H1 (cell line): ENCODE data around the gene CYLD. TPM values are rescaled to one million over a fixed set of nuclear protein-coding genes. Genes with fewer than 3 reads are reported as not detected.

Source experiments
- CTCF ChIA-PET: fragments of 300-600 bp; sonication (Branson Sonifier 250); formaldehyde crosslinking; loops from one replicate; lab custom pipeline; 2021; ENCODE audit not compliant: partially characterized antibody; lab: Charles Lee
- POLR2A ChIA-PET: fragments of 300-600 bp; sonication (Branson Sonifier 250); formaldehyde crosslinking; loops from one replicate; lab custom pipeline; 2021; ENCODE audit warnings: inconsistent platforms; ENCODE audit not compliant: partially characterized antibody; lab: Charles Lee
- DNase-seq, 2 experiments: peaks; one replicate each; pipeline versions ENCODE4 v3.0.0 to v3.0.0-alpha.2; 2010 to 2022; ENCODE audit warnings: low spot score in 2 of 2, low read depth in 1 of 2, mixed read lengths in 1 of 2
- FAIRE-seq: peaks from 2 replicates; lab custom pipeline; 2011; peaks lifted over from hg19 to GRCh38; lab: Jason Lieb, UNC
- H2AFZ ChIP-seq: 2 replicates; pipeline ENCODE4 v1.8.1; 2012; ENCODE audit warnings: low read length, inconsistent platforms
- H2AK5ac ChIP-seq: 2 replicates; pipeline ENCODE4 v1.6.1; 2013; ENCODE audit warnings: low read depth, low read length
- H2BK120ac ChIP-seq: replicated peaks from 2 replicates; pipeline ENCODE3; 2013; ENCODE audit warnings: low read depth, low read length, inconsistent platforms
- H2BK12ac ChIP-seq: 2 replicates; pipeline ENCODE4 v1.6.1; 2013; ENCODE audit warnings: low read depth, low read length
- H2BK15ac ChIP-seq: 2 replicates; pipeline ENCODE4 v1.6.1; 2013; ENCODE audit warnings: low read length
- H2BK20ac ChIP-seq: 2 replicates; pipeline ENCODE4 v1.6.1; 2013; ENCODE audit warnings: low read length
- H2BK5ac ChIP-seq: 2 replicates; pipeline ENCODE4 v1.6.1; 2013; ENCODE audit warnings: low read depth, low read length
- H3K14ac ChIP-seq: 2 replicates; pipeline ENCODE4 v1.6.1; 2013; ENCODE audit warnings: inconsistent platforms; ENCODE audit not compliant: insufficient read length
- H3K18ac ChIP-seq: 2 replicates; pipeline ENCODE4 v1.6.1; 2013; ENCODE audit warnings: low read length; ENCODE audit errors: extremely low read depth
- H3K23ac ChIP-seq: 2 replicates; pipeline ENCODE4 v1.6.1; 2013; ENCODE audit warnings: inconsistent platforms; ENCODE audit not compliant: insufficient read length
- H3K23me2 ChIP-seq: 2 replicates; pipeline ENCODE4 v1.6.1; 2013; ENCODE audit warnings: low read depth, low read length
- H3K27ac ChIP-seq: 2 replicates; pipeline ENCODE4 v1.6.1; 2011; ENCODE audit warnings: low read depth, low read length, inconsistent platforms
- H3K27me3 ChIP-seq, 4 experiments: replicated peaks in 1 of 4; 1 replicate in 1 of 4; 2 replicates in 3 of 4; pipeline versions ENCODE4 v1.6.1 to v1.8.1; 2011 to 2013; ENCODE audit warnings: low read length in 3 of 4, mild to moderate bottlenecking in 3 of 4, inconsistent platforms in 2 of 4, mixed read lengths in 2 of 4, moderate library complexity in 1 of 4; ENCODE audit not compliant: control insufficient read depth in 3 of 4, insufficient read depth in 3 of 4; ENCODE audit errors: extremely low read depth in 1 of 4
- H3K36me3 ChIP-seq, 4 experiments: 2 replicates each; pipeline versions ENCODE4 v1.6.1 to v1.8.1; 2011 to 2013; ENCODE audit warnings: mild to moderate bottlenecking in 4 of 4, low read length in 3 of 4, moderate library complexity in 2 of 4, control low read depth in 1 of 4, inconsistent platforms in 1 of 4; ENCODE audit not compliant: insufficient read depth in 4 of 4, control insufficient read depth in 2 of 4
- H3K4ac ChIP-seq: replicated peaks from 2 replicates; pipeline ENCODE3; 2013; ENCODE audit warnings: low read length, low read depth, mixed read lengths, inconsistent platforms; ENCODE audit not compliant: insufficient read length
- H3K4me1 ChIP-seq, 4 experiments: replicated peaks in 1 of 4; 1 replicate in 1 of 4; 2 replicates in 3 of 4; pipeline versions ENCODE4 v1.6.1 to v1.8.1; 2011 to 2013; ENCODE audit warnings: low read length in 3 of 4, inconsistent platforms in 2 of 4, mixed read lengths in 1 of 4; ENCODE audit not compliant: insufficient read depth in 4 of 4, control insufficient read depth in 3 of 4
- H3K4me2 ChIP-seq, 2 experiments: 2 replicates each; pipeline versions ENCODE4 v1.6.1 to v1.8.1; 2011 to 2013; ENCODE audit warnings: low read depth in 2 of 2, low read length in 2 of 2, control low read depth in 1 of 2, inconsistent platforms in 1 of 2, mild to moderate bottlenecking in 1 of 2; ENCODE audit not compliant: insufficient read depth in 1 of 2
- H3K4me3 ChIP-seq, 4 experiments: fragments of 200-600, 300-600 bp in 1 of 4; sonication (generic), shearing (Covaris generic), sonication (Bioruptor Twin) in 1 of 4; 2 replicates each; pipeline versions ENCODE4 v1.5.1 to v1.8.1; 2011 to 2016; ENCODE audit warnings: low read length in 4 of 4, low read depth in 3 of 4, control low read depth in 2 of 4, inconsistent platforms in 2 of 4, mild to moderate bottlenecking in 2 of 4, mixed read lengths in 1 of 4, moderate library complexity in 1 of 4; ENCODE audit not compliant: insufficient read depth in 2 of 4; ENCODE audit errors: extremely low read depth in 1 of 4
- H3K56ac ChIP-seq: replicated peaks from 2 replicates; pipeline ENCODE3; 2013; ENCODE audit warnings: low read depth, mild to moderate bottlenecking, mixed read lengths, low read length, inconsistent platforms; ENCODE audit not compliant: insufficient read length
- H3K79me1 ChIP-seq: 2 replicates; pipeline ENCODE4 v1.6.1; 2013; ENCODE audit warnings: low read depth, low read length, control low read depth
- H3K79me2 ChIP-seq, 2 experiments: 2 replicates each; pipeline versions ENCODE4 v1.6.1 to v1.8.1; 2012 to 2013; ENCODE audit warnings: low read length in 2 of 2, mild to moderate bottlenecking in 2 of 2, inconsistent platforms in 1 of 2; ENCODE audit not compliant: insufficient read depth in 2 of 2, control insufficient read depth in 1 of 2
- H3K9ac ChIP-seq, 4 experiments: replicated peaks in 1 of 4; 1 replicate in 1 of 4; 2 replicates in 3 of 4; pipeline versions ENCODE4 v1.6.1 to v1.8.1; 2011 to 2013; ENCODE audit warnings: low read depth in 3 of 4, low read length in 3 of 4, control low read depth in 2 of 4, mild to moderate bottlenecking in 2 of 4, moderate library complexity in 2 of 4, inconsistent platforms in 1 of 4; ENCODE audit errors: extremely low read depth in 1 of 4
- H3K9me3 ChIP-seq, 2 experiments: 2 replicates each; pipeline versions ENCODE4 v1.6.1 to v1.8.1; 2012 to 2013; ENCODE audit warnings: mild to moderate bottlenecking in 2 of 2, moderate library complexity in 2 of 2, control low read depth in 1 of 2, inconsistent platforms in 1 of 2, low read depth in 1 of 2, low read length in 1 of 2, mixed read lengths in 1 of 2; ENCODE audit not compliant: insufficient read depth in 2 of 2
- H4K20me1 ChIP-seq, 2 experiments: replicated peaks in 1 of 2; 2 replicates each; pipeline versions ENCODE3 to v1.8.1; 2011 to 2013; ENCODE audit warnings: inconsistent platforms in 2 of 2, low read length in 2 of 2, mild to moderate bottlenecking in 1 of 2; ENCODE audit not compliant: insufficient read depth in 2 of 2, control insufficient read depth in 1 of 2
- H4K5ac ChIP-seq: 2 replicates; pipeline ENCODE4 v1.6.1; 2013; ENCODE audit warnings: low read length, low read depth, mixed read lengths, inconsistent platforms; ENCODE audit not compliant: insufficient read length
- H4K8ac ChIP-seq: 2 replicates; pipeline ENCODE4 v1.8.0; 2013; ENCODE audit warnings: mild to moderate bottlenecking, moderate library complexity, low read length, inconsistent platforms; ENCODE audit not compliant: insufficient read depth; ENCODE audit errors: extremely low read depth
- H4K91ac ChIP-seq: replicated peaks from 2 replicates; pipeline ENCODE3; 2013; ENCODE audit warnings: low read length, mixed read lengths, inconsistent platforms; ENCODE audit not compliant: insufficient read length
- ASH2L ChIP-seq: fragments of 200-600, 300-600 bp; sonication (generic); IDR thresholded peaks from one replicate; pipeline ENCODE4 v1.7.1; 2017; ENCODE audit warnings: low read length
- BCL11A ChIP-seq, 2 experiments: IDR thresholded peaks; one replicate each; pipeline ENCODE4 v1.6.1; 2011; ENCODE audit warnings: low read depth in 2 of 2, low read length in 2 of 2, mild to moderate bottlenecking in 2 of 2
- CHD2 ChIP-seq: IDR thresholded peaks from 2 replicates; pipeline ENCODE4 v1.6.1; 2012; ENCODE audit warnings: low read length, improper control_type of control experiment
- JUN ChIP-seq: IDR thresholded peaks from 2 replicates; pipeline ENCODE4 v1.6.1; 2011; ENCODE audit warnings: low read depth, mild to moderate bottlenecking, improper control_type of control experiment, low read length
- KDM5A ChIP-seq: fragments of 200-600 bp; IDR thresholded peaks from 2 replicates; pipeline ENCODE4 v1.7.1; 2012; ENCODE audit warnings: mild to moderate bottlenecking, low read length, inconsistent platforms, mixed read lengths
- NANOG ChIP-seq: IDR thresholded peaks from 2 replicates; pipeline ENCODE4 v1.6.1; 2011; ENCODE audit warnings: low read length, low read depth, mild to moderate bottlenecking, inconsistent platforms; ENCODE audit not compliant: insufficient read depth, poor library complexity, severe bottlenecking
- RAD21 ChIP-seq, 2 experiments: IDR thresholded peaks in 1 of 2; conservative IDR thresholded peaks in 1 of 2; 2 replicates each; pipeline ENCODE4 v1.6.1; 2011; ENCODE audit warnings: low read depth in 2 of 2, low read length in 2 of 2, improper control_type of control experiment in 1 of 2, inconsistent platforms in 1 of 2, mild to moderate bottlenecking in 1 of 2, moderate library complexity in 1 of 2
- WGBS, 2 experiments: shearing (Covaris generic) in 1 of 2; methylation state at CpG; one replicate each; pipeline versions ENCODE4 v1.1.6 to v1.1.7; 2013 to 2015; ENCODE audit warnings: low lambda C conversion rate in 2 of 2, mixed read lengths in 2 of 2, inconsistent platforms in 1 of 2, low coverage in 1 of 2, missing lambda C conversion rate in 1 of 2; ENCODE audit not compliant: insufficient replicate concordance in 2 of 2, insufficient coverage in 1 of 2, insufficient read length in 1 of 2; ENCODE audit errors: extremely low coverage in 1 of 2, missing lambda C conversion rate in 1 of 2; 5-methylcytosine and 5-hydroxymethylcytosine counted together
- polyA plus RNA-seq, 7 experiments: library from polyadenylated mRNA; depleted of rRNA in 3 of 7; stranded (reverse) in 5 of 7; unstranded in 2 of 7; fragments of >200 nt in 5 of 7; fragments of 200-250 nt in 2 of 7; gene quantifications; 1 replicate in 5 of 7; 2 replicates in 1 of 7; 4 replicates in 1 of 7; pipeline versions ENCODE4 v1.2.1 to v1.2.3, GENCODE V29; 2011 to 2013; ENCODE audit warnings: missing spikeins in 2 of 7, mixed read lengths in 2 of 7
- total RNA-seq: library from RNA; stranded (reverse); fragmentation: NEBNext Ultra II Directional; extraction: Animal tissue kit (Norgen Biotek cat#: 25700); gene quantifications from 2 replicates; pipeline ENCODE4 v1.2.1, GENCODE V29; 2021
- TF ChIP-seq, protein P1 (sequence below): IDR thresholded peaks from 2 replicates; pipeline ENCODE4 v1.6.1; 2011; ENCODE audit warnings: low read length, improper control_type of control experiment
- TF ChIP-seq, protein P2 (sequence below): IDR thresholded peaks from 2 replicates; pipeline ENCODE4 v1.6.1; 2011; ENCODE audit warnings: low read depth, mild to moderate bottlenecking, low read length; ENCODE audit not compliant: insufficient read depth

CYLD gene
- total and polyA plus RNA-seq, 2 of the 8 experiments (the other 6 are each of a cell fraction or from before 2014, with no cell fraction given), result 3.7 to 18.8 TPM

DNA sequence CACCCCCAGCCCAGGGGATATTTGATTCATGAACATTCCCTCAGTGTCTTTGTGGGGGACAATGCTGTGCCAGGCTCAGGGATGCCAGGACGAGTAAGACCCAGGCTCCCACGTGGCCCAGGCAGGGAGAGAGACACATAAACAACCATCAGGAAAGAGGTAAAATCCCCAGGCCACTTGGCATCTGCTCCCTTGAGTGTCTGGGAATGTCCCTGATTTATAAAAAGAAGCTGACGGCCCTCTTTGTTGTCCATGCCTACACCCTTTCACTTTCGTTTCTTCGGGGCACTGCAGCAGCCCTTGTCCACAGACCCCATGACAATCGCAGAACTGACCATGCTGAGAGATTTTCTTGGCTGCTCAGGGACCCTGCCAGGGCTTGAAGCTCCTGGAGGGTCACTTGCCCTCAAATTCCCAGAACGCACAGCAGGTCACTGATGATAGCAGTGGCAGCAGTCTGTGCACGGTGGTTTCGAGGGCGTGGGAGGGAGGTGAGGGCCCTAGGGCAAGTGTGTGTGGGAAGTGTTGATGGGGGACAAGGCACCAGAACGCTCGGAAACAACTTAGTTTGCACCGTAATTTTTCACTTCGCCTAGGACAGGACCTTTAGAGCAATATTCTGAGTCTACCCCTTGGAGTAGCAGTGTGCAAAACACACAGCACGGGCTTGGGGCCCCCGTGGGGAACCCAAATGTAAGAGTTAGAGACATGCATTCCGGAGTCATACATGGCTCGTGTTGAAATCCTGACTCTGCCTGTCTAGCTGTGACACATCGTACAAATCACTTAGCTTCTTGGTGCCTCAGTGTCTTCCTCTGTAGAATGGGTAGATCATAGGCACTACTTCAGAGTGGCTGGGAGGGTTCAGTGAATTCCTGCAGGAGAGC lies 43.8 kb upstream of the CYLD start:
- peaks cover 0 to 5% (median 1%) of the 10 kb centered on the region in 4 experiments; a peak in 3 of 7 replicates for H3K4me1 ChIP-seq
- H2BK5ac ChIP-seq, result no peak overlapping the region
- H2BK15ac ChIP-seq, result no peak overlapping the region
- H3K36me3 ChIP-seq, result no peaks in the 10 kb centered on the region
- no peak overlapping the region for H3K27ac ChIP-seq
- H4K20me1 ChIP-seq, result peaks cover 0 to under 1% of the 10 kb centered on the region in 2 experiments
- H4K5ac ChIP-seq, result no peak overlapping the region
- H3K23ac ChIP-seq, result no peak overlapping the region
- no peak overlapping the region for H3K4me2 ChIP-seq
- no peak overlapping the region for H3K56ac ChIP-seq
- H2BK120ac ChIP-seq, result no peak overlapping the region
- no peak overlapping the region for H3K14ac ChIP-seq
- no peak overlapping the region for H4K91ac ChIP-seq
- POLR2A ChIA-PET, result no interaction called here
- H4K8ac ChIP-seq, result no peak overlapping the region
- H2AK5ac ChIP-seq, result no peak overlapping the region
- DNase-seq, result no peak
- peaks cover 7% of the 10 kb centered on the region; the same call in 1 of the 2 replicates for H3K23me2 ChIP-seq
- H3K18ac ChIP-seq, result no peak overlapping the region
- H2BK20ac ChIP-seq, result no peak overlapping the region
- no peak for FAIRE-seq
- H3K4ac ChIP-seq, result no peak overlapping the region
- no peaks in the 10 kb centered on the region for H3K79me1 ChIP-seq
- CTCF ChIA-PET, result interaction anchor here (1.0 to 2.4 kb wide), 2 partner anchors 13 to 26 kb away, joined by 4 to 5 read pairs; no protein-coding TSS in a partner anchor
- H3K9ac ChIP-seq, result no peak overlapping the region
- no peak for TF ChIP-seq JUN
- no peak for TF ChIP-seq RAD21 (IDR thresholded peaks at IDR 0.05 in 1 of 2, conservative IDR thresholded peaks at IDR 0.05 in 1 of 2; ENCODE audit: low read depth in 2 of 2, low read length in 2 of 2)
- no peak for TF ChIP-seq NANOG
- no peak for TF ChIP-seq KDM5A
- no peak for TF ChIP-seq BCL11A (IDR thresholded peaks at IDR 0.05; ENCODE audit: low read depth in 2 of 2, low read length in 2 of 2)
- TF ChIP-seq, protein P1, sequence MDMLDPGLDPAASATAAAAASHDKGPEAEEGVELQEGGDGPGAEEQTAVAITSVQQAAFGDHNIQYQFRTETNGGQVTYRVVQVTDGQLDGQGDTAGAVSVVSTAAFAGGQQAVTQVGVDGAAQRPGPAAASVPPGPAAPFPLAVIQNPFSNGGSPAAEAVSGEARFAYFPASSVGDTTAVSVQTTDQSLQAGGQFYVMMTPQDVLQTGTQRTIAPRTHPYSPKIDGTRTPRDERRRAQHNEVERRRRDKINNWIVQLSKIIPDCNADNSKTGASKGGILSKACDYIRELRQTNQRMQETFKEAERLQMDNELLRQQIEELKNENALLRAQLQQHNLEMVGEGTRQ, result no peak
- TF ChIP-seq ASH2L, result no peak
- no peak for TF ChIP-seq CHD2
- TF ChIP-seq, protein P2, sequence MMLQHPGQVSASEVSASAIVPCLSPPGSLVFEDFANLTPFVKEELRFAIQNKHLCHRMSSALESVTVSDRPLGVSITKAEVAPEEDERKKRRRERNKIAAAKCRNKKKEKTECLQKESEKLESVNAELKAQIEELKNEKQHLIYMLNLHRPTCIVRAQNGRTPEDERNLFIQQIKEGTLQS, result no peak
- H3K27me3 ChIP-seq, result peaks cover 0 to 18% (median 14%) of the 10 kb centered on the region in 4 experiments; a peak in 6 of 7 replicates
- 89% methylated on average over 19 of the region's 19 CpGs; no CpG with 5 or more reads in 1 of the 2 experiments for WGBS, 2 experiments
- no peak overlapping the region for H2AFZ ChIP-seq
- no peak overlapping the region for H2BK12ac ChIP-seq
- no peak overlapping the region for H3K4me3 ChIP-seq
- peaks cover 0 to 3% of the 10 kb centered on the region in 2 experiments; a peak in 1 of 4 replicates for H3K9me3 ChIP-seq
- H3K79me2 ChIP-seq, result no peaks in the 10 kb centered on the region
